Jurkat, Clone E6-1 (cell line): ENCODE results near the gene DMAC2L.
"Not testable (repeated sequence)": the region's sequence is repeated elsewhere in the genome, so short reads cannot be mapped to it uniquely, and the experiment has no call there.

Experiments used
- DNase-seq: peaks from one replicate; pipeline ENCODE4 v3.0.0-alpha.2; 2011; ENCODE audit warnings: low read depth, low spot score
- H3K4me3 ChIP-seq: 2 replicates; pipeline ENCODE4 v1.5.1; 2011; ENCODE audit warnings: mild to moderate bottlenecking, low read length, control low read depth, moderate library complexity

Gene DMAC2L

DNA sequence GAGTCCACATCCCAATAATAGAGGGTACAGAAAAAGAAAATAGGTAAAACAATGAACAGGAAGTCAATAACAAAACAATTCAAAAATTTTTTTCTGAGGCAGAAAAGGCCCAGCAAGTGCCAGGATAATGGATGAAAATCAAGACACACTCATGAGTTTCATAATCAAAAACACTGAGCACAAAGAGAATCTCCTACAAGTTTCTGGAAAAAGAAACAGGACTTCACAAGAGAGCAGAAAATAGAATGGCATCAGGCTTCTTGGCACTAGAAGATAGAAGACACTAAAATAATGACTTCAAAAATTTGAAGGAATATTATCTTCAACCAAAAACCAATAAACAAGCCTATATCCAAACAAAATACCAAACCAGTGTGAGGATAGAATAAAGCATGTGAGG lies 36.8 kb downstream of the DMAC2L start:
- DNase-seq = no peak
- H3K4me3 ChIP-seq = no peak overlapping the region

DNA sequence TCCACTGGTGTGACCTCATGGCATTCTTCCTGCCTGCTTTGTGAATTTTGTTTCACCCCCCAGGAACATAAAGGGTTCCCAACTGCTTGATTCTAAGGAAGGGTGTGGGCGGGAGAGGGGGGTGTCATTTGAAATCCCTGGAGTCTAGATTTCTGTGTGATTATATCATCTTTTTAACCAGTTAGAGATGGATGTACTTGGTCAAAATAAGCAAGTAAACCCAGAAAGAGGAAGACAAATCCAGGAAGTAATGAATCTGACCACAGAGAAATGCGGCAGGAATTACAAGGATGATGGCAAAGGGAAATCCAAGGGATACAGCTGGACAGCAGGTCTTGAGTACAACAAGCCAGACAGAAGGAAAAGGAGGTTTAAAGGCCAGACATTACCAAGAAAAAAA lies 38.9 kb downstream of the DMAC2L start:
- no peak overlapping the region for H3K4me3 ChIP-seq
- no peak for DNase-seq

DNA sequence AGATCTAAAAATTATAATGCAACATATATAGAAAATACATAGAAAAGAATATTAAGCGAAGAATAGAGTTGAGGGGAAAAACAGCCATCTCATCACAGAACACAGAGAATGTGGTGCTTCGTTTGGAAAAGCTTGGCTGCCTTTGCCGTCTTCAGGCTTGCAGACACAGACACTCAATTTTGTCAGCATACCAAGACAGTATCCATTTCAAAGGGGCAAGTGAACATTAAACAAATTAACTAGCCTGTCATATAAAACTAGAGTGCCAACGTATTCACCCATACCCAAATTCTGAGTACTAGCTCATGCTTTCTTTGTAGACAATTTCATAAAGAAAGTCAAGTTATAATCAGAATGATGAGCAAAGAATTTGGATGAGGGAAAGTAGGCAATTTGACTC lies 40.5 kb downstream of the DMAC2L start:
- DNase-seq = no peak
- no peak overlapping the region for H3K4me3 ChIP-seq

DNA sequence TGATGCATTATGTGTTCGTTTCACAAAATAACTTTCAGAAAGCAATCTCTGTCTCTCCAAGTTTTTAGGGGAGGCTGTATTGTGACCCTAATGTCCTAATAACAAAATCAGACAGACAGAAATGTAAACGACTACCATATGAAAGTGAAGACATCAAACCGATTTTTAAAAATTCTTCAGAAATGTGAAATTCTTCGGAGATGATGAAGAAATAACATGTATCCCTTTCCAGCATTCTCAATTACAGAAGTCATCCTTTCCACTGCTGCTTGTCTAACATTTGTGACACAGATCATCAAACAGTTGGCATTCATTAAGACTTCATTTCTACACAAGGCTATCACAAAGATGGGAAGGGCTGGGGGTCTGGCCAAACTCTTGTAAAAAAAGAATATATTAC lies 41.0 kb downstream of the DMAC2L start:
- H3K4me3 ChIP-seq = no peak overlapping the region
- no peak for DNase-seq

DNA sequence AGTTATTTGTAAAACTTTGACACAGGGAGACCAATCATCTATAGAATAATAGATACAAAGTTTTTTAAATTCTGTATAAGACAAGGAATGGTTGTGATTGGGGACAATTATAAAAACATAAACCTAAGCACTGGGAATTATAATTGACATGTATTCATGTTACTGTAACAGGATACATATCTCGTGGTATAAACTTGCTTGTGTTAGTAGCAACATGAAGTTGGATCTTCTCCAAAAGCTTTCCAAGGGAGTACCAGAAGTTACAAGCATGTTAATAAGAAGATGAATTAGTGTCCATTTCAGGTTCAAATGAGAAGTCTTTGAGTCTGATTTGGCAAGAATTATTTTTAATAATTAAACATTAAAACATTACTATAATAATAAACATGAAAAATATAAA lies 42.4 kb downstream of the DMAC2L start:
- no peak for DNase-seq
- H3K4me3 ChIP-seq = no peak overlapping the region

DNA sequence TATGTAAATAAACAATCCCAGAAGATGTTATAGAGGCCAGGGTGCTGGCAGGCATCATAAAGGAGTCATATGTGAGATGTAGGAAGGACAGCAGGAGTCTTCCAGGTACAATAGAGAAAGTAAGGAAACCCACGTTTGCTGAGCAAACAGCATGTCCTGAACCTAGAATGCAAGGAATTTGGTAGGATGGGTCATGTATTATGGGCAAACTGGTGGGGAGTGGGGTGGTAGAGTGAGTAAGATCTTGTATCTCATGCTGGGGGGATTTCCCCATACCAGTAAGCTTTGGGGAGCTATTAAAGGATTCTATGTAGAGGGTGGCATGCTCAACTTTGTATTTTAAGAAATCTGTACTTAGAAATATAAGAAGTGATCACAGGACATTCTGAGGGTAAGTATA lies 43.6 kb downstream of the DMAC2L start:
- no peak overlapping the region for H3K4me3 ChIP-seq
- no peak for DNase-seq

DNA sequence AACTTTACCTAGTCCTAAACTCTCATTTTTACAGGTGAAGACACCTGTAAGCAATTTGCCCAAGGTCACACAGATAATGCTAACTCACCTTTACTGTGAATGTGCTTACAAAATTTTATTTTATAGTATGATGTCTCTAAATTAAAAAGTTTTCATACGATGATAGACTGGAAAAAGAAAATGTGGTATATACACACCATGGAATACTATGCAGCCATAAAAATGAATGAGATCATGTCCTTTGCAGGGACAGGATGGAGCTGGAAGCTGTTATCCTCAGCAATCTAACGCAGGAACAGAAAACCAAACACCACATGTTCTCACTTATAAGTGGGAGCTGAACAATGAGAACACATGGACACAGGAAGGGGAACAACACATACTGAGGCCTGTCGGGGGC lies 44.2 kb downstream of the DMAC2L start:
- not testable (repeated sequence) for DNase-seq, H3K4me3 ChIP-seq

DNA sequence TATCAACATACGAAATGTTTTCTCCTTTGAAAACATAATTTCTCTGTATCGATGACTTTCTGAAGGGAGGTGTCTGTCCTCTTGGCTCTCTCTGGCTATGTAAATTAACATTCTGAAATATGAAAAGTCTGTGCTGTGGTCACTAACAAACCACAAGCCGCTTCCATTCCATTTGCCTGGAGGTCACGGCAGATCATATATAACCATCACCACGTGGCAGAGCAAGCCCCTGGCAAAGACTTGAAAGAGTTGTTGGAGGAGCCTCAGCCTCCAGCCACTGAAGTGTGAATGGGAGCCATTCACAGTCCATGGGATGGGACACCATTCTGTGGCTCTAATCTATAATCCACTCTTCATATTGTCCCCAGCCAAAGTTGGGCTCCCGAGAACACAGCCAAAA lies 45.0 kb downstream of the DMAC2L start:
- no peak for DNase-seq
- no peak overlapping the region for H3K4me3 ChIP-seq

DNA sequence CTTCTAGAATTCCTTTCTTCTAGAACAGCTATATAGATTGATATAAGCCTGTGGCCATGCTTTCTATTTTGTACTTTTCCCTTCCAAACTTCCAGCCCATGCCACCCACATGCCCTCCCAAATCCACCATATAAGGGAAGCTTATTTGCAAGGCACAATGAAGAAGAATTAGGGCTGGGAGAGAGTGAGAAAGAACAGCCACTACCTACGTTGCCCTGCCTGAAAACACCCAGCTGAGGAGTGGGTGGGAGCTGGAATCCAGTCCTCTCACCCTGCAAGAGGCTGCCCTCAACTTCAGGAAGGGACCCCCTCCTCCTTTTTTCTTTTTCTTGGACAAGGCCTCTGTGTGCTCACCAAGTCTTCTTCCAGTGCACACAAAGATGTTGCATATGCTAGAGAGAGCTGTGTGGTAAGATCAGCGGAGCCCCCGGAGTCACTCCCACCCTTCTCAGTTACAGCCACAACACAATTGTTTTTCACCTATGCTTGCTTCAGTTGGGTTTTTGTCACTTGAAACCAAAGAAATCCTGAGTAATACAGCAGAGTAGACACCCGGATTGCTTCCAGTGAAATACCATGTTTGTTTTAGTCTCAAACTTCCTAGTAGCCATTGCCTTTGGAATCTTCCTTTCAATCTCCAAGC lies 45.8 kb downstream of the DMAC2L start:
- no peak overlapping the region for H3K4me3 ChIP-seq
- no peak for DNase-seq

DNA sequence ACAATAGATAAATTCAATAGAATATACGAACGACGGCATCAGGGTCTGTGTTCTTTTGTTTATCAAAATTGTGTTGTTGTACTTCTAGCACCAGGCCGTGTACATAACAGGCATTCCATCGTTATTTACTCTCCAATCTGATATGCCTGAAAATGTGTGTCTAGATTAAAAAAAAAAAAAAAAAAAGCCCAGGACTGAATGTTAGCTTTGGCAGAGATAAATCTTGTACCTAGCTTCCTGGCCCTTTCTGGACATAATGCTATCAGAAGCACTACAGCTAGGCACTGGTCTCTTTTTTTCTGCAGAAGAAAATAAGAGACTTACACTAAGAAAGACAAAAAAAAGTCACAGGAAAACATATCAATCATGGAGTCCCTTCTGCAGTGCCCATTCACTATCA lies 47.5 kb downstream of the DMAC2L start:
- H3K4me3 ChIP-seq = no peak overlapping the region
- no peak for DNase-seq

DNA sequence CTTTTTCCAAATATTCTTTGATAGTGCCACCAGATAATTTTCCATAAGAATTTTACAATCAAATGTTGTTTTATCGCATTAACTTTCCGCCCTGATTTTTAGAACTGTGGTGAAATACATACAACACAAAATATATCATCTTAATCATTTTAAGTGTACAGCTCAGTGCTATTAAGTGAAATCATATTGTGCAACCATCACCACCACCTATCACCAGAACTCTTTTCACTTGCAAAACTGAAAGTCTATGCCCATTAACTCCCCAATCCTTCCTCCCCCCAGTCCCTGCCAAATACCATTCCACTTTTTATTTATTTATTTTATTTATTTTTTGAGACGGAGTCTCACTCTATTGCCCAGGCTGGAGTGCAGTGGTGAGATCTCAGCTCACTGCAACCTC lies 48.0 kb downstream of the DMAC2L start:
- DNase-seq = no peak
- no peak overlapping the region for H3K4me3 ChIP-seq

DNA sequence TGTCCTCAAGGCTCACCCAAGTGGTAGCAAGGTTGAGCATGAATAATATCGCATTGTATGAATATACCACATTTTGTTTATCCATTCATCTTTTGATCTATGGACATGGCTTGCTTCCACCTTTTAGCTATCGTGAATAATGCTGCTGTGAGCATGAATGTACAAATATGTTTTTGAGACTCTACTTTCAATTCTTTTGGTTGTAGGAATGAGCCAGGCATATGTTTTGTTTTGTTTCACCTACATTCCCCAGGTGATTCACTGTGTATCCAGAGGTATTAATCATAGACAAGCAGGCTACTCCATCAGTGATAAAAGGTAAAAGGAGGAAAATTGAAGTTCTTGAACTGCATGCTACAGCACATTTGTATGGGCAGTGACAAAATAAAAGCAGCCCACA lies 48.7 kb downstream of the DMAC2L start:
- H3K4me3 ChIP-seq = no peak overlapping the region
- no peak for DNase-seq

DNA sequence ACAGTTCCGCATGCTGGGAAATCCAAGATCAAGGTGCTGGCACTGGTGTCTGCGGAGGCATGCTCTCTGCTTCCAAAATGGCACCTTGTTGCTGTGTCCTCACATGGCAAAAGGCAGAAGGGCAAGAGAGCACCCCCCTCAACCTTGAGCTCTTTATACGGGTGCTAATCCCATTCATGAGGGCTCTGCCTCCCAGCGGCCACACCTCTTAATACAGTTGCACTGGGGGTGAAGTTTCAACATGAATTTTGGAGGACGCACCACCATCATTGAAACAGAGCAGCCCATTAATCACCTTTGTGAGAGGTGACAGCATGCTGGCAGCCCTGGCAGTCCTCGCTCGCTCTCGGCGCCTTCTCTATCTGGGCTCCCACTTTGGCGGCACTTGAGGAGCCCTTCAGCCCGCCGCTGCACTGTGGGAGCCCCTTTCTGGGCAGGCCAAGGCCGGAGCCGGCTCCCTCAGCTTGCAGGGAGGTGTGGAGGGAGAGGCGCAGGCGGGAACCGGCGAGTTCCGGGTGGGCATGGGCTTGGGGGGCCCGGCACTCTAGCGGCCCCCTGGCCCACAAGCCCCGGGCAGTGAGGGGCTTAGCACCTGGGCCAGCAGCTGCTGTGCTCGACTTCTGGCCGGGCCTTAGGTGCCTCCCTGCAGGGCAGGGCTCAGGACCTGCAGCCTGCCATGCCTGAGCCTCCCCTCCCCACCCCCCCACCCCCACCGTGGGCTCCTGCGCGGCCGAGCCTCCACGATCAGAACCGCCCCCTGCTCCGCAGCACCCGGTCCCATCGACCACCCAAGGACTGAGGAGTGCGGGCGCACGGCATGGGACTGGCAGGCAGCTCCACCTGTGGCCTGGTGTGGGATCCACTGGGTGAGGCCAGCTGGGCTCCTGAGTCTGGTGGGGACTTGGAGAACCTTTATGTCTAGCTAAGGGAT lies 49.6 kb downstream of the DMAC2L start:
- H3K4me3 ChIP-seq, DNase-seq: not testable (repeated sequence)

DNA sequence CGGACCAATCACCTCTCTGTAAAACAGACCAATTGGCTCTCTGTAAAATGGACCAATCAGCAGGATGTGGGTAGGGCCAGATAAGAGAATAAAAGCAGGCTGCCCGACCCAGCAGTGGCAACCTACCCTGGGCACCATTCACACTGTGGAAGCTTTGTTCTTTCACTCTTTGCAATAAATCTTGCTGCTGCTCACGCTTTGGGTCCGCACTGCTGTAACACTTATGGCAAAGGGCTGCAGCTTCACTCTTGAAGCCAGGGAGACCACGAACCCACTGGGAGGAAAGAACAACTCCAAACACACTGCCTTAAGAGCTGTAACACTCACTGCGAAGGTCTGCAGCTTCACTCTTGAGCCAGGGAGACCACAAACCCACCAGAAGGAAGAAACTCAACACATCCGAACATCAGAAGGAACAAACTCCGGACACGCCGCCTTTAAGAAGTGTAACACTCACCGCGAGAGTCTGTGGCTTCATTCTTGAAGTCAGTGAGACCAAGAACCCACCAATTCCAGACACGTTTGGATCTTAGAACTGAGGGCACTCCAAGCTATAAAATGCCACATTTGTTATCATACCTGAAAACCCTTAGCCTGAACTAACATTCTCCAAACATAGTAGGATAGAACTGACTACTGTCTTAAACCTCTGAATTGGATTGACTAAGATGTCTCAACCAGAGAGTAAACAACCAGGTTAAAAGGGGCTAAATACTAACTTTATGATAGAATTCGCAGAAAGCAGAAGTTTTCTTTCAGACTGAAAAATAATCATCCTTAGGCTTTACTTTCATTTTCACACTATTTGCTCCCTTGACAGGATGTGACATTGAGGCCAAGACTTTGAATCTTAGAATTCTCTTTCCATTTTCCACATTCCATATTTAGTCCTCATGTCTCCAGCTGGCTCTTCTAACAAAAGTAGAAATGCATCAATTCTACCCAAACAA lies 50.9 kb downstream of the DMAC2L start:
- peak; percentile 32 for DNase-seq
- H3K4me3 ChIP-seq = peak overlapping the region; percentile 56

DNA sequence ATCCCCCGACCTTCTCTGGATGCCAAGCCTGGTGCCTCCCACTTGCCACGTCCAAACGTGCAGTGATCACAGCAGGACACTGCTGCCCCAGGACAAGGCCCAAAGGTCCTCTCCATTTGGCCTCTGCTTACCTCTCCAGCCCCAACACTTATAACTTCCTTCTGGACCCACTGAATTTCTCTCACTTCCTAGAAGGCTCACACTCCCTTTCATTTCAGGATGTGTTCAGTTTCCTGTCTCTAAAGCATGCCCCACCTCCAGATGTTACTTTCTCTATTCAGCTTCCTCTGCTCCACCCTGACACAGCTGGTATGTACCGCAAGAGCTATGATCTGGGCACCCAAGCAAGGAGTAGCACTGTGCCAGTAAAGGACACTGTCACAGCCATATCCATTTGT lies 51.6 kb downstream of the DMAC2L start:
- peak overlapping the region; percentile 56 for H3K4me3 ChIP-seq
- DNase-seq = peak; percentile 91

DNA sequence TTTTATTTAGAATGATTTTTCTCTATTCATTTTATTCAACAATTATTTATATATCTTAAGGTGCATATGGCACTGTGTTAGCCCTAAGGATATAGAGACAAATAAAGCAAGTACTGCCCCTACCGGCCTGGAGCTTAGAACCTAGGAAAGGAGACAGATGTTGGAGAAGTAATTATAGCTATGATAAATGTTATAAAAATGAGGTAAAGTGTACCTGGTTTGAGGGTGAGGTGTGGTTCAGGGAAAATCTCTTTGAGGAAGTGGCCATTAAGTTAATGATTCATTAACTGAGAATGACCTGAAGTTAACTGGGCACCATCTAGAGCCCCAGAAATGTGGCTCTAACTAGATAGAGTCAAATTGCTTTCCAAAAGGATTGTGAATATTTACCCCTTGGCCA lies 52.7 kb downstream of the DMAC2L start:
- DNase-seq = no peak
- no peak overlapping the region for H3K4me3 ChIP-seq

DNA sequence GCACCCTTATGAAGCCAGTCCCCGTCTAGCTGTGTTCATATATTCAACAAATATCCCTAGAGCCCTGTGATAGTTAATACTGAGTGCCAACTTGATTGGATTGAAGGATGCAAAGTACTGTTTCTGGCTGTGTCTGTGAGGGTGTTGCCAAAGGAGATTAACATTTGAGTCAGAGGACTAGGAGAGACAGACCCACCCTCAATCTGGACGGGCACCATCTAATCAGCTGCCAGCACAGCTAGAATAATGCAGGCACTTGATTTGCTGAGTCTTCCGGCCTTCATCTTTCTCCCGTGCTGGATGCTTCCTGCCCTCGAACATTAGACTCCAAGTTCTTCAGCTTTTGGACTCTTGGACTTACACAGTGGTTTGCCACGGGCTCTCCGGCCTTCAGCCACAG lies 53.4 kb downstream of the DMAC2L start:
- DNase-seq, H3K4me3 ChIP-seq: not testable (repeated sequence)

DNA sequence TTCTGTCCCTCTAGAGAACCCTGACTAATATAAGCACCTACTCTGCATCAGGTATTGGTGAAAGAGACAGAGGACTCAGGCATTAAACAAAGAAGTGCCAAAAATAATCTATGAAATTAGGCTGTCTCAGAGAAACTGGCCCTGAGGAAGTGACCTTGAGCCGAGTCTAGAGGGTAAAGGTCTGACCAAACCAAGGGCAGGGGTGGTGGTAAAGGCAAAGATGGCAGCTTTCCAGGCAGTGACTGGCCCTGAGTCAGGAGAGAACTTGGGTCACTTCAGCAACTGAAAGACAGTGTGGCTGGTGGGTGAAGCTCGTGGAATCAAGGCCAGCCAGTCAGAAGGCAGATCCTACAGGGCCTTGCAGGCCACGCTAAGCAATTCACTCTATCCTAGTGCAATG lies 54.0 kb downstream of the DMAC2L start:
- DNase-seq = no peak
- no peak overlapping the region for H3K4me3 ChIP-seq

DNA sequence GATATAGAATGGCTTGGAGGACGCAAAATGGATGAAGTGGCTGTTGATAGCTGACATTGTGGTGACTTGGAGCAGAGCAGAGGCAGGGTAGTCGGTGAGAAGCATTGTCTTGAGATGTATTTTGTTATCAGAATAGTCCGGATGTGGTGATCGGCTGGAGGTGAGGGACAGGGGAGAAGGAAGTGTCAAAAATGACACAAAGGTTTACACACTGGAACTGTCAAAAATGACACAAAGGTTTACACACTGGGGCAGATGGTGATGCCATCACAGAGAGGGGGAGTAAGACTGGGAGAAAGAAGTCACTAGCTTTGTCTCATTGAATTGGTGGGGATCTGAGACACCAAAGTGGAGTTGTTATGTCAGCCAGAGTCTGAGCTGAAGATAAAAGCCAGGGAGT lies 54.5 kb downstream of the DMAC2L start:
- DNase-seq = no peak
- H3K4me3 ChIP-seq = no peak overlapping the region

DNA sequence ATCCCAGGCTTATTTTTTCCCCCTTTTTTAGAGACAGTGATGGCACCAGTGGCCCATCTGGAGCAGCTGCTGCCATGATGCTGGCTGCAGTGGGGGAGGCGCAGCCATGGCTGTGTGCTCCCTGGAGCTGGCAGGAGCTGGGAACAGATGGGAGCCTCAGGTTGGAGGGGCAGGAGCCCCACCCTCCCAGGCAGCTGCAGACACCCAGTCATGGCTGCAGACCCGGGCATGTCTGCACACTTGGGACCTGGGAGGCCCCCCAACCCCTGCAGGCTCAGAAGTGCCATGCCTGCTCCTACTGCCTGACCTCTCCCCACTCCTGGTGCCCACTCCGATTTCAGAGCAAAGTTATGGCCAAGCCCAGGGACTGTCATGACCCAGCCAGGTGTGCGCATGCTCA lies 59.4 kb downstream of the DMAC2L start:
- DNase-seq = no peak

More for the DNA sequence above, 59.4 kb downstream of the DMAC2L start:
- no peak overlapping the region for H3K4me3 ChIP-seq
